ENCODE data around the gene FRS2.

FRS2 gene

DNA sequence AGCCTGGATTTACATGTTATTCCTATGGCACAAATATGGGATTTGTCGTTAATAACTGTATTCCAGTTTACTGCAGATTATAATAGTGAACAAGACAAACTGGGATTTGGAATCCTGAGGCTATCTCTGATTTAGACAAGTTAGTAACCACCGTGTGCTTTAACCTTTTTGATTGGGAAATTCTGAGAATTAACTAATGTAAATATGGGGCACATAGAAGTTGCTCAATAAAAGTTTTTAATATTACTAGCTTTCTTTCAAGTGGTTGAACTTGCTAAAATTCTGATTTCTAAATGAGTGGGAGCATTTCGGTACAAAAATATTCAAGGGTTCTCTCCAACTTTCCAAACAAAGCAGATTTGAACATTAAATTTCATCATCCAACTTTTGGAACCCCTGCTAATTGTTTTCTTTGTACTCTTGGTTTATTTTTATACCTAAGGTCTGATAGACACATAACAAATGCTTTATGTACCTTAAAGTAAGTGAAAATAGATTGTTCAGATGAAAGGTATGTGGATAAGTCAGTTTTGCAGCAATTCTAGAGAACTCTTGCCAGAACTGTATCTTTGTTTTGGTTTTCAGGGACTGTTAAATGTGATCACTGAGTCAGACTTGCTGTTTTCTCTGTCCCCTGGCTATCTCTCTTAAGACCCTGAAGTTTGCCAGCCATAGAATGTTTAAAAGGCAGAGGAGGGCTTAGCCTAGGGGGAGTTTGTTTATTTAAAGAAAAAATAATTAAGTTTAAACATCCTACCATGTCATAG is 57.5 kb downstream of the FRS2 start:
- DNase-seq (ENCODE audit: low spot score), result peak; percentile 53

DNA sequence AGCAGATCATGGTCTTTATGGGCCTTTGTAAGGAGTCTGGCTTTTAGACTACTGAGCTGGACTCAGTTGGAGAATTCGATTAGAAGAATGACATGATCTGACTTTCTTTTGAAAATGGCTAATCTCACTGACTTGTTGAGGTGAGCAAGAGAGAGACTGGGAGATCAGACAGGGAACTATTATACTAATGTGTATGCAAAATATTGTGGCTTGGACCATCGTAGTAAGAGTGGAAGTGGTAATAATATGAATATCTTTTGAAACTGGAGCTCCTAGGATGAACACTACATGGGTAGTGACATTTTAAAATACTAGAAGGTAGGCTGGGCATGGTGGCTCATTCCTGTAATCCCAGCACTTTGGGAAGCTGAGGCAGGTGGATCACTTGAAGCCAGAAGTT is 58.8 kb downstream of the FRS2 start:
- DNase-seq (ENCODE audit: low spot score), result no peak

DNA sequence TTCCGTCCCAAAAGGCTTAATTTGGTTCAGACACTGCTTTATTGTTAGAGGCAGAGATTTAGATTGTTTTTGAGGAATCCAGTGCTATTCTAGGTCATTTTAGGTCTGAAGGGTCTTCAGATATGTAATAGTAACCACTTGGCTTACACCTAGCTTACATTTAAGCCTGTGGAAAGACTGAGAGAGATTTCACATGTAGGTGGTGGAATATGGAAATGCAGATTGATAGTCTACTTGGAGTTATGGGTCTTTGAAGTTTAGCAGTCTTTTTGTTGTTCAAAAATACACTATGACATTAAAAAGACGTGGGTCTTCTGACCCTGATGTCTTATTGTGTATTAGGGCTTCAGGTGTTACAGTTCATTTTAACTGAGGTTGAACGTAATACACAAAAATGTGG is 63.7 kb downstream of the FRS2 start:
- DNase-seq (ENCODE audit: low spot score), result no peak

DNA sequence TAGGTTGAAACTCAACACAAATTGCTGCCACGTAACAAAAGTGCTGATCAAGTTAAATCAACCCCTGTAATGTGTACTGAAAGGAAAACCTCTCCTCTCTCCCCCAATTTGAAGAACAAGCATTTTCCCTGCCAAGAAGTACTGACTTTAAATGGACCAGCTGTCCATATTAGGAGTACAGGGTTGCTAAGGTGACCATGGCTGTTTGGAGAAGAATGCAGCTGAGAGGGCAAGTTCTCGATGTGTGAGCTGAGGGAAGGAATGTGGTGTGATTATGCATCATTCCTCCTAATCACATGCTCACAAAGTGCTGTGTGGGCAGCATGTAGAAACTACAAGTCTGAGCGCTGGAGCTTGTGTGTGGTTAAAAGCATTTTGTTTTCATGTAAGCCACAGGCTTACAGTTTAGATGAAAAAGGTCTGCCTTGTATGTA is 64.2 kb downstream of the FRS2 start:
- DNase-seq (ENCODE audit: low spot score), result peak; percentile 80

DNA sequence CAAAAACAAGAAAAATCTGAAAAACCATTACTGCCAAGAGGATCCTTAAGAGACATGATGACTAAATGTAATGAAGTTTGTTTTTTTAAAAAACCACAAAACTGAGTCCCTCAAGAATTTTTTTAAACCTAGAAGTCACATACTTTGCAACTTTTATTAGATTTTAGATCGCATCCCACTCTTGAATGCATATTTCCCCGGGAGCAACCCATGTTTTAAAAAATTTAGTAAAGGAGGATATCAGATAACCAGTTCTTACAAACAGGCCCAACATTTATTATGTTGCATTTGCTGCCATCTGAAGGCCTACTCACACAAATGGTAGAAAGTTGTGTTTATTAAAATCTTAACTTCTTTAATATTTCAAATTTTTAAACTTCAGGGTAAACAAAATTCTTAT is 70.8 kb downstream of the FRS2 start:
- DNase-seq (ENCODE audit: low spot score), result peak; percentile 54

DNA sequence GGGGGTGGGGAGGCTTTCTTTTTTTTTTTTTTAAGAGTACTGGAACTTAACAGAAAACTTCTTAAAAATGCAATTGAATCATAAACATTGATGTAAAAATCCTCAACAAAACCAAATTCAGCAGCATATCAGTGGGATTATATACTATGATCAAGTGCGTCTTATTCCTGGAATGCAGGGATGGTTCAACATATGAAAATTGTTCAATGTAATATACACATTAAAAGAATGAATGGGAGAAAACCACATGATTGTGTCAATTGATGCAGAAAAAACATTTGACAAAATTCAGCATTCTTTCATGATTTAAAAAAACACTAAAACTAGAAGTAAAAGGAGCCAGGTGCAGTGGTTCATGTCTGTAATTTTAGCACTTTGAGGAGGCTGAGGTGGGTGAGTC is 73.9 kb downstream of the FRS2 start:
- no peak for DNase-seq (ENCODE audit: low spot score)

DNA sequence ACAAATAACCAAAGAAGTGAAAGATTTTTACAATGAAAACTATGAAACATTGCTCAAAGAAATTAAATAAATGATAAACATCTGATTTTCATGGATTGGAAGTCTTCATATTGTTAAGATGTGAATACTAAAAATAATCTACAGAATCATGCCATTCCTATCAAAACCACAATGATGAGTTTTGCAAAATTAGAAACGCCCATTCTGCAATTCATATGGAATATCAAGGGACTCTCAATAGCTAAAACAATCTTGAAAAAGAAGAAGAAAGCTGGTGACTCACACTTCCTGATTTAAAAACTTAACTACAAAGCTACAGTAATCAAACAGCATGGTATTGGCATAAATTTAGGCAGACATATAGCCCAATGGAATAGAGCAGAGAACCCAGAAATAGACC is 74.9 kb downstream of the FRS2 start:
- no peak for DNase-seq (ENCODE audit: low spot score)

DNA sequence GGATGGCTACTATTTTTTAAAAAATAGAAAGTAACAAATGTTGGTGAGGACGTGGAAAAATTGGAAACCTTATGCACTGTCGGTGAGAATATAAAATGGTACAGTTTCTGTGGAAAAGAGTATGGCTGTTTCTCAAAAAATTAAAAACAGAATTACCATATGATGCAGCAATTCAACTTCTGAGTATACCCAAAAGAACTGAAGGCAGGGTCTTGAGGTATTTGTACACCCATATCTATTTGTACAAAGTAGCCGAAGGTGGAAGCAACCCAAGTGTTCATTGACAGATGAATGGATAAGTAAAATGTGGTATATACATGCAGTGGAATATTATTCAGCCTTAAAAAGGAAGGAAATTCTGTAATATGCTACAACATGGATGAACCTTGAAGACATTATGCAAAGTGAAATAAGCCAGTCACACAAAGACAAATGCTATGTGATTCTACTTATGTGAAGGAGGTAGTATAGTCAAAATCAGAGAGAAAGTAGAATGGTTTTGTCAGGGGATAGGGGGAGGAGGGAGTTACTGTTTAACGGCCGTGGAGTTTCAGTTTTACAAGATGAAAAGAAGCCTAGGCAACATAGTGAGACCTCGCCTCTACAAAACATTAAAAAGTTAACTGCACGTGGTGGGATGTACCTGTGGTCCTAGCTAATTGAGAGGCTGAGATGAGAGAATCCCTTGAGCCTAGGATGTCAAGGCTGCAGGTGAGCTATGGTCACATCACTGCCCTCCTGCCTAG is 76.7 kb downstream of the FRS2 start:
- no peak for DNase-seq (ENCODE audit: low spot score)

DNA sequence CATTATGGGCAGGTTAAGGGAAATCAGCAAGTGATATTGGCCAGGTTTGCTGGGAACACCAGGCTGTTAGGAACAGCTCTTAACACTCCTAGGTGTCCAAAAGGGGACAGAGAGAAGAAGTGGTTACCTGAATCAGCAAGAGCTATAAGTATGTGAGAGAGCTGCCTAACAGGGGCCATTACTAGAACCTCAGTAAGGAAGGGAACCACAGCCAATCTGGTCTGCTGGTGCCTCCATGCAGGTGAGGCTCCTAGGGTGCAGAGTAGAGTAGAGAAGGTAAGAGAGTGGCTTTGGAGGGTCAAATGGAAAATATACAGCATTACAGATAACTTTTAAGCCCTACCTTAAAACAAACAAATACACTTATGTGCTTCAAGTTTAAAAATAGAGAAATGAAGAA is 78.5 kb downstream of the FRS2 start:
- no peak for DNase-seq (ENCODE audit: low spot score)

DNA sequence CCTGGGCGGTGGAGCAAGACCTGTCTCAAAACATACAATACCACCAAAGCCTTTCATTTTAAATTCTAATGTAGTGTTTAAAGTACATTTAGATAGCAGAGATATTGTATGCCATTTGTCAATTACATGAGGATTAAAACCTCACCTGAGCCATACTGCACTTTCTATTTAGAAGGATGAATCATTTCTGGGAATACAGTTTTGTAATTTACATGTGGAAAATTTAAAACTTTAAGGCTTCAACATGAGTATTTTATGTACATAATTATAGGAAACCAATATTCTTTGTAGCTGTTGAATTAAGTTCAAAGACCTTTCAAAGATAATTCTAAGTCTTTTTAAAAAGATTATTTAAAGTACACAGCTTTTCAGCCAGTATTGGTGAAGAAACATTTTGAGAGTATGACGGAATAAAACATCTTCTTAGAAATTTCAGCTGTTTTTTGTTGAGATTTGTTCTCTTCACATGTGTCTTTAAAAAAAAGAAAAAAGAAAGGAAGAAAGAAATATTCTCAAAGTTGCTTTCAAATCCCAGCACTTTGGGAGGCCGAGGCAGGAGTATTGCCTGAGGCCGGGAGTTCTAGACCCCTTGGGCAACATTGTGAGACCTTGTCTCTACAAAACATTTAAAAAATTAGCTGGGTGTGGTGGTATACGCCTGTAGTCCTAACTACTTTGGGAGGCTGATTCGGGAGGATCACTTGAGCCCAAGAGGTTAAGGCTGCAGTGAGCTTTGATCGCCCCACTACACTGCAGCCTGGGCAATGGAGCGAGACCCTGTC is 80.6 kb downstream of the FRS2 start:
- DNase-seq (ENCODE audit: low spot score), result no peak

DNA sequence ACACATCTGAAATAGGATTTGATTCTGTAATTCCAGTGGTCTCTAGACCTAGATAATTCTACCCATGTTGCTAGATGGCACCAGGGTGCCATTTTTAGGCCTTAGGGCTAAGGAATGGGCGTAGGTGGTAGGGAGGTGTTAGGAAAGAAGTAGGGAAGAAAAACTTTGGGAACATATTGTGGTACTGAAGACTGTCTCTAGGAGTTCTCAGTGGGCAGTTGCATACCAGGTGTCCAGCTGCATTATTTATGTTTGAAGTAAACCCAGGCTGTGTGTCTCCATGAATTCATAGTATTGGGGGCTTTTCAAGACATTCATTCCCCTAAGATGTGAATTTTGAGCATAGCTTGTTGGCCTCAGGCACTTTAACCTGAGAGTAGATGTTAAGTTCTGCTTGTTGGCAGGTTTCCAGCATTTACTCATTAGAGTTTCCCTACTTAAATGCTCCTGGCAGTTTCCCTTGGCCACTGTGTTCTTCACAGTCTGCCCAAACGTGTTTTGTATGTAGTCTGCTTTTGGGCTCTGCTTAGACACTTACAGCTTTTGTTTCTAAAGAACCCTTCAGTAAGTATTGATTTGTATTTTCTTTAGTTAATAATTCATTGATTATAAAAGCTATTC is 83.5 kb downstream of the FRS2 start:
- no peak for DNase-seq (ENCODE audit: low spot score)

DNA sequence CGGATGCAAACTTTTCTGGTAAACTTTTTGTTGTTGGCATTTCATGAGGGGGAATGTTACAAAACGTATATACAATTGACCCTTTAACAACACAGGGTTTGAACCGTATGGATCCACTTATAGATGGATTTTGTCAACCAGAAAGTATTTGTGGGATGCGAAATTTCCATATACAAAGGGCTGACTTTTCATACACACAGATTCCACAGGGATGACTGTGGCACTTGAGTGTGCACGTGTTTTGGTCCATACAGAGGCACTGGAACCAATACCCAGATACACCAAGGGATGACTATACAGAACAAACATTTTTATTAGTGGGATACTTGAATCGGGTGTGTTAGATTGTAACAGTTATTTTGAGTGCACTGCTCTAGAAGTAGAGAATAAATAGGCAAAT is 85.3 kb downstream of the FRS2 start:
- peak; percentile 76 for DNase-seq (ENCODE audit: low spot score)

DNA sequence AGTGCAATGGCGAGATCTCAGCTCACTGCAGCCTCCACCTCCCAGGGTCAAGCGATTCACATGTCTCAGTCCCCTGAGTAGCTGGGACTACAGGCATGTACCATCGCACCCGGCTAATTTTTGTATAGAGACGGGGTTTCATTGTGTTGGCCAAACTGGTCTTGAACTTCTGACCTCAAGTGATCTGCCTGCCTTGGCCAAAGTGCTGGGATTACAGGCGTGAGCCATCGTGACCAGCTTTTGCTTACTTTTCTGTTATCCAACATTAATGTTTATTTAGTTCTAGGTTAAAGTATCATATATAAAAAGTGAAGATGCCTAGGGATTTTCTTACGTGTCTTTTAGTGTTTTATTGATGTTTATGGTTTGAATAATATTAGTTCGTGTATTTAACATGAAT is 86.2 kb downstream of the FRS2 start:
- DNase-seq (ENCODE audit: low spot score), result no peak

DNA sequence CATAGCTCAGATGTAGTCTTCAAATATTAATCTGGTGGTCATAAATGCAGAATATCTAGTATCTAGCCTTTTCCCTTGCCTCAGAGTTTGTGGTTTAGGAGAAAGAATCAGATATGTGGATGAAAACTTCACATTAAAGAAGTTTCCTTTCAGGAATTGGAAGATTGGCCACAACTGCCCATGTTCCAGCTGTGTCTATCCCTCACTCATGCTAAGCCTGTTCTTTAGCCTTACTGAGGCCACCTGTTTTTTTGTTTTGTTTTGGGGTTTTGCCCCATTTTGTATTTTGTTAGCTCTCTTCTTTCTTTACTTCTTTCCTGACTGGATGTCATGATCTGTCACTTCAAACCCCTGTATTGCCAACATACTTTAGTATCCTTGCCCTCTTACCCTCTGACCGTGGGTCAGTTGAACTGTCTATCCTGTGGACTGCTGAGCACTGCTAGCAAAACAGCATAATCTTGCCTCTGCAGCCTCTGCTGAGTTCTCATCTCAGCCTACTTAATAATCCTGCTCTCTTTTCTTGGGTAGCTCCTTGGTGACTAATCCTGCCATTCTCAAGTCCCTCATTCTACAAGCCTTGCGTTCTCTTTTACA is 93.1 kb downstream of the FRS2 start:
- no peak for DNase-seq (ENCODE audit: low spot score)

DNA sequence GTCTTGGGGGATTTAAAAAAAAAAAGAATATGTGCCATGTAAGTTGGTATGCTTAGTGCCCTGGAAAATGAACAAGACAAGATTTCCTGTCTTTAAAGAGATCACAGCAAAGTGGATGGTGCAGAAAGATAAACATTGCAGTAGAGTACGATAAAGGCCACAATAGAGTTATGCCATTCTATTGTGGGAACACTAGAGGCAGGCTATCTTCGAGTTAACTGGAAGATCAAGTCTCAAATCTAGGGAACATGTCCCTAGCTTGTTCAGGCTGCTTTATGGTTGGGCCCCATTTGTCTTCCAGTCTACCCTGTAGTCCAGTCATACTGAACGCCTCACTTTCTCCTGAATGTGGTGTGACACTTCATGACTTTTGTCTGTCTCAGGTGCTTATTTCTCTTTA is 96.4 kb downstream of the FRS2 start:
- no peak for DNase-seq (ENCODE audit: low spot score)

DNA sequence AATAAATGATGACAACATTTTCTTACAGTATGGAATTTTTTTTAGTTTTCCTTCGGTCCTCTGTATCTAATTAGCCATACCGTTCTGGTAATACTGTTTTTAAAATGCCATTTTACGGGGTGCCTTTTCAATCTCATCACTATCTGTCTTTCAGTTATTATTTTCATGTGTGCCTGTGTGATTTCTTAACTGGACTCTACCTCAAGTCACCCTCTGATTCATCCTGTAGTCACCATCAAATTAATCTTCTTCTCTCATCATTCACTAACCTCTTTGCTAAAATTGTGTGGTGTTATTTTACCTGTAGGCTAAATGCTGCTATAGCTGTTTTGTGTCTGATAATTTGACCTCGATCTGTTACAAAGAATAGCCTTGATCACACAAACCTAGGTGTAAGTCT is 99.0 kb downstream of the FRS2 start:
- no peak for DNase-seq (ENCODE audit: low spot score)

DNA sequence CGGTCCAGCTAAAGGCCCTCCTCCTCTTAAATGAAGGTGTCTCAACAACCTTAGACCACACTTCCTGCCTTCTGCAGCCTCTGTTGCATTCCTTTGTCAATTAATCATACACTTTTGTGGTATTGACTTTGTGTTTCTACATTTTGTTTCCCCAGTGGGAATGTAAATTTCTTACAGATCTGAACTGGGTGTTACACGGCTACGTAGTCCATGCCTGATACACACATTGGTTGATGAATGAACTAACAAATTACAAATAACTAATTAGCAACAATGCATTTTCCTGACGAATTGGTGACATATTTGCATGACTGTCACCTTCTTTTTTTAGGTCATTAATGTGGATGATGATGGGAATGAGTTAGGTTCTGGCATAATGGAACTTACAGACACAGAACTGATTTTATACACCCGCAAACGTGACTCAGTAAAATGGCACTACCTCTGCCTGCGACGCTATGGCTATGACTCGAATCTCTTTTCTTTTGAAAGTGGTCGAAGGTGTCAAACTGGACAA is 99.9 kb downstream of the FRS2 start:
- DNase-seq (ENCODE audit: low spot score), result no peak

DNA sequence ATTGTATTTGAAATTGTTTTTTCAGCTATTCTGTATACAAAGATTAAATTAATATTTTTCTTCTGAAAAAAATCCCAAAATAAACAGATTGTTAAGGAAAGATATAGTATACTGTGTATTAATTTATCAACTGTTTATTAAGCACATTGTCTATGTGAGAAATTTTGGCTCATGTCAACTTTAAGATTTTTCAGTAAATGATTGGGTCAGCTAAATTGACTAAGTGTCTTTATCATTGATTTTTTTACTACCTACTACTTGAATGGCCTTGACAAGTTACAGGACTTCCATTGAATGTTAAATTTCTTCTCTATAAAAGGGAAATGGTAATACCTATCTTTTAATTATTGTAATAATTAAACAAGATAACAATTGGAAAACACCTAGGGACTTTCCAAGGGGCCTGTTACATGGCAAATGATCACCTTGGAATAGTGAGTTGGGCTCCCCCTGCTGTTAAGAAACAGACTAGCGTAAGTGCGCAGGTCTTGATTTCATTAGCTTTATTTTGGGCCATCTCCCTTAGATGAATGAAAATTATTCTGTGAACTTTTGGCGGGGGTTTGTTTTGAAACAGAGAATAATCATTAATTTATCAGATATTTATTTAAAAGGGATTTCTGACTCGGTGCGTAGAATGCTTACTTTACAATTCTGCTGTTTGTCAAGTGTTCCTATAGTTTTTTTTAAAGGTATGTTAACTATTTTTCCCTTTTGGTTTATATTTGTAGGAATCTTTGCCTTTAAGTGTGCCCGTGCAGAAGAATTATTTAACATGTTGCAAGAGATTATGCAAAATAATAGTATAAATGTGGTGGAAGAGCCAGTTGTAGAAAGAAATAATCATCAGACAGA is 100.6 kb downstream of the FRS2 start:
- DNase-seq (ENCODE audit: low spot score), result no peak

DNA sequence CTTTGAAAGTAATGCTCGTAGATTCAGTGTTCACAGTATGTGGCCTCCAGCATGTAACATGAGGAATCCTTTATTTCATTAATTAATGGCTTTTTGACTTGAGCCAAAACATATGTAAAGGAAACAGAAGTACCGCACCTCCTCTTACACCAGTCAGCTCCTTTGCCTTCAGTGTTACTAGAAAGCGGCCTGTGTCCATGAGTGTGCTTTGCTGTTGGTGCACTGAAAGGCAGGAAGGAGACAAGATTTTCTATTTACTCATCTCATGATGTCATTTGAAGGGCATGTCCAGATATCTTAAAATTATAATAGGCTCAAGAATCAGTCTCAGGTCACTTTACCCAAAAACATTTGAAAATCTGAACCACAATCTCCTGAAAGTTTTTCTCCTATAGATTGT is 105.2 kb downstream of the FRS2 start:
- DNase-seq (ENCODE audit: low spot score), result no peak

DNA sequence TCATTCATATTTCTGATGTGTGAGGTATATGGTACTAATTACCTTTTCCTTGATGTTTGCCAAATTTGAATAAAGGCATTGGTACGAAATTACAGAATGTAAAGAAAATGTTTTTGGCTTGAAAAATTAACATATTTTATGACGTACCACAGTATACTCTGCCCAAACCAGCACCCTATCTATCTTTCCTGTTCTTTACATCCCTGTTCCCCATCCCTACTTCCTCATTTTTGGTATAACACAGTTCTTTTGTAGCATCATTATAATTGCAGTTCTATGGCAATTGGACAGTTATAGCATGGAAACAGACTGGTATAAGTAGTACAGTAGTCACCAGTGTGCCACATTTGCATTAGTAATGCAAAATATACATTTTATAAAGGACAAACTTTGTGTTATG is 108.1 kb downstream of the FRS2 start:
- DNase-seq (ENCODE audit: low spot score), result no peak

DNA sequence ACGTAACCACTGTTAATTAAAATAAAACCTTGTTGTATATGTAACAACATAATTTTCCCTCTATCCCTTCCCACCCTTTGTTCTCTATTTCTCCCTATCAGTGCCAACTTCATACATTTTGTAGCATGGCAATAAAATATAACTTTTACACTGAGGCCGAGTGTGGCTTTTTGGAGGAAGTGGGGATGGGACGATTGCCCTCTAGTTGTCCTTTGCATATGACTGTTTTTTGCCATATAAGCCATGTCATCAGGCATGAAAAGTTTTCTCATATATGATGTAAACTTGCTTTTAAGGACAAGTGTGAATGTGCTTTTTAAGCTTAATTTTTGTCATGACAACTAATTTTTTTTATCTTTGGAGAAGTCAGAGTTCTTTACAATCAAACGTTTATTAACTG is 108.8 kb downstream of the FRS2 start:
- DNase-seq (ENCODE audit: low spot score), result no peak
